HG03135 (cell line): Measurements from ENCODE around the gene ASPHD1.
"Not testable (repeated sequence)": the region's sequence is repeated elsewhere in the genome, so short reads cannot be mapped to it uniquely, and the experiment has no call there.

Source experiments
- ATAC-seq: cut with Tn5 transposase; IDR thresholded peaks from one replicate; pipeline ENCODE4 v1.9.1; 2021; ENCODE audit warnings: mild to moderate bottlenecking, moderate library complexity; ENCODE audit not compliant: unreplicated experiment

ASPHD1 gene

GRCh38 chr16:29927070-29927905, 27.0 kb downstream of the ASPHD1 start:
- ATAC-seq, result no peak

DNA sequence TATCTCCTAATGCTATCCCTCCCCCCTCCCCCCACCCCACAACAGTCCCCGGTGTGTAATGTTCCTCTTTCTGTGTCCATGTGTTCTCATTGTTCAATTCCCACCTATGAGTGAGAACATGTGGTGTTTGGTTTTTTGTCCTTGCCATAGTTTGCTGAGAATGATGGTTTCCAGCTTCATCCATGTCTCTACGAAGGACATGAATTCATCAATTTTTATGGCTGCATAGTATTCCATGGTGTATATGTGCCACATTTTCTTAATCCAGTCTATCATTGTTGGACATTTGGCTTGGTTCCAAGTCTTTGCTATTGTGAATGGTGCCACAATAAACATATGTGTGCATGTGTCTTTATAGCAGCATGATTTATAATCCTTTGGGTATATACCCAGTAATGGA, 31.5 kb downstream of the ASPHD1 start:
- not testable (repeated sequence) for ATAC-seq

DNA sequence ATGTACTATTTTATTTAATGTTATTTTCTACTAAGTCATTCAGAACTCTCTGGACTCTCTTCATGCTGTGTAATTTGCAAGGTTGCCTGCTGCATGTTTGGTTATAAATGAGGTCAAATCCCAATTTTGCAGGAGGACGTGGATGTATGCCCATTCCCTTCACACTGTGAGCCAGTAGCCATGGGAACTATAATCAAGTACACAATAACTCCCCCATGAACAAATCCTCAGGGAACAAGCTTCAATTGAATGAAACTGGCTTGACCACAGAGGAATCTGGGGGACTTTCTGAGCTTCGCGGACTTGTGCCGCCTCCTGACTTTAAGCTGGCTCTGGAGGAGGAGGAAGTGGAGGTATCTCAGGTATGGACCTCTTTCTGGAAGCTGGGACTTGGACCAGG, 40.4 kb downstream of the ASPHD1 start:
- ATAC-seq, result no peak

DNA sequence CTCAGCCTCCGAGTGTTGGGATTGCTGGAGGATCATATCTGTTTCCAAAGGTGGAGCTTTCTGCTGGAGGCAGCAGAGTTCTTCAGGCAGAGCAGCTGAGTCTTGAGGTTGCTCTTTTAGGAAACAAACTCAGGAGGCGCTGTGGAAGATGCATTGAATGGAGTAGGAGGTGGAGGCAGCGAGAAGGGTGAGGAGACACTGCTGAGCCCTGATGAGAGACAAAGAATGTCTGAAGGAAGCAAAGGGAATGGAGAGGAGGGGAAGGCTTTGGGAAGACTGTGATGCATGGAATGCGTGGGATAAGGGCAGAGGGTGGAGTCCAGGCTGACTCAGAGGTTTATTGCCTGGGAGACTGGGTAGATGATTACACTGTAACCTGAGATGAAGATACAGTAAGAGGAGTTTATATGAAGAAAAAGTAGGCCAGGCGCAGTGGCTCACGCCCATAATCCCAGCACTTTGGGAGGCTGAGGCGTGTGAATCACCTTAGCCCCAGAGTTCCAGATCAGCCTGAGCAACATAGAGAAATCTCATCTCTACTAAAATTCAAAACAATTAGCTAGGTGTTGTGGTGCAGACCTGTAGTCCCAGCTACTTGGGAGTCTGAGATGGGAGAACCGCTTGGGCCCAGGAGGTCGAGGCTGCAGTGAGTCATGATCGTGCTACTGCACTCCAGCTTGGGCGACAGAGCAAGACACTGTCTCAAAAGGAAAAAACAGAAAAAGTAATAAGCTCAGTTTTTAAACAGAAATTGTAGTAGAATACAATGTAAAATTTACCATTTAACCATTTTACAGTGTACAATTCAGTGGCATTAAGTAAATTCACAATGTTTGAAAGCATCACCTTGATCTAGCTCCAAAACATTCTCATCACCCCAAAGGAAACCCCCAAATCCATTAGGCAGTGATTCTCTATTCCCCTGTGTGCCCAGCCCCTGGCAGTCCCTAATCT, 43.8 kb downstream of the ASPHD1 start:
- ATAC-seq, result no peak

- ATAC-seq, result no peak
These were observed 47.6 kb downstream of the ASPHD1 start for GRCh38 chr16:29947897-29948296.

- no peak for ATAC-seq
These were observed 50.6 kb downstream of the ASPHD1 start for GRCh38 chr16:29950806-29951461.

GRCh38 chr16:29951625-29952365, 51.5 kb downstream of the ASPHD1 start:
- no peak for ATAC-seq
